ENCODE results near the gene LBX2.

The LBX2 gene, protein sequence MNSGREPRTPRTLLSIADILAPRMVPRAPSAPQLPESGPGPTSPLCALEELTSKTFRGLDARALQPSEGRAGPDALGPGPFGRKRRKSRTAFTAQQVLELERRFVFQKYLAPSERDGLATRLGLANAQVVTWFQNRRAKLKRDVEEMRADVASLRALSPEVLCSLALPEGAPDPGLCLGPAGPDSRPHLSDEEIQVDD

GRCh38 chr2:74499267-74499939 is at the start of gene LBX2:
Gene LBX2, minus strand, starts transcription at chr2:74499603. Its CDS starts 66 bp downstream, at chr2:74499537.
- peak within 1 kb of the TSS; percentile 20 for H3K4me3 ChIP-seq (ENCODE audit: low read depth, low read length)

DNA sequence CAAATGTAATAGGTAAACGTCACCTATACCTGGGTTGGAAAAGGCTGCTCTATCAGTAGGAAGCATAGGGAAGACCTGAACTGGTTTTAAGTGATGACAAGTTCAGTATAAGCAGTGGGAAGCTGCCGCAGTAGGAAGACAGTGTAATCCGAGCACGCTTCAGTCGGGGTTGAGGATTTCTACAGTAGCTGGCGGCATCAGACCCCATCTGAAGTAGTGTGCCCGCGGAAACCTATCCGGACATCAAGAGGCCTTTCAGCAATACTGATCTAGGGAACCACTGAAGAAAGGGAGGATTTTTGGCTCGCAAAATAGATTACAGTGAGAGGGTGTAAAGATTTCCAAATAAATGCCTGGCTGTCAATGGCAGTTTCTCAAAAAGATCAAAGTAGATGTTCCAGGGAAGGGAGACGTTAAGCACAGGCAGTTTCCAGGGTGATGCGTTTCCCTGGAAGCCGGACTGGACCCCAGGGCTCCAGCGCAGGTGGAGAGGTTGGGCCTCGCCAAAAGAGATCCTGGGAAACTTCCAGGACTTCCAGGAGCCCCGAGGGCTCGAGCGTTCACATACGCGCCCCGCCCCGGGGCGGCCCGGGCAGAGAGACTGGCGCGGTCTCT is 49.0 kb upstream of the LBX2 start:
- peak overlapping the region; percentile 69 for H3K4me3 ChIP-seq (ENCODE audit: low read depth, low read length)

- no peak overlapping the region for H3K4me3 ChIP-seq (ENCODE audit: low read depth, low read length)
Observed at GRCh38 chr2:74546004-74546403, 46.6 kb upstream of the LBX2 start.

DNA sequence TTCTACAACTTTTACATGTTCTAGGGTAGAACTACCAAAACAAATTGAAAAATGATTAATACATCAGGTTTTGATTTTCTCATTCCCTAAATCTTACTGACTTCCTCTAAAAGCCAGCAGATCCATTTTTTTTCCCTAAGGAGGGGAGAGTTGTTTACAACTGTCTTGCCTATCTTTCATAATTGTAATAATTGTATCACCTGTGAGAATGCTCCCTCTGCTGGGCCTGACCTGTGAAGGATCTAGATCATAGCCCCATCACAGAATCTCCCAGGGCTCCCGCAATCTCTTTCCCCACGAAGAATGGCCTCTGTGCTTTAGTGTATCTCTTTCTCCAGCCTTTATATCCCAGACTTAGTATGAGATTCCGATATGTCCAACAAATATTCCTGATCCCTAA is 45.2 kb upstream of the LBX2 start:
- H3K4me3 ChIP-seq (ENCODE audit: low read depth, low read length): no peak overlapping the region

GRCh38 chr2:74542978-74543377 is 43.6 kb upstream of the LBX2 start:
- no peak overlapping the region for H3K4me3 ChIP-seq (ENCODE audit: low read depth, low read length)

DNA sequence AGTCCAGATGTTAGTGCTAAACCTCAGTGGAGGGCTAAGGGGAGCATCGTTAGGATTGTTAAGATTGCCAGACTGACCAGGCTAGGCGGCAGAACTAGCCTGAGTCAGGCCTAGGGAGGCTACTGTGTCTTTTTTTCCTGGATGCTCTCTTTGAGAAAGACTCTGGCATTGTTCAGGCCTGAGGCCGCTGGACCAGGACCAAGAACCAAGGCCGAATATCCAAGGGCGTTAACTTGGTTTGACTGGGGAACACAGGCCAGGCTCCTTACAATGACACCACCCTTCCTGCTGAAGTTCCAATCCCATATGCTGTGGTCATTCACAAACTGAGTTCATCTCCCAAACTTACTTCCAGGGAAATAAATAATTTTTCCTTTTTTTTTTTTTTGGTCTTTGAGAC is 40.9 kb upstream of the LBX2 start:
- no peak overlapping the region for H3K4me3 ChIP-seq (ENCODE audit: low read depth, low read length)

- H3K4me3 ChIP-seq (ENCODE audit: low read depth, low read length): no peak overlapping the region
Observed at GRCh38 chr2:74538881-74539339, 39.5 kb upstream of the LBX2 start.

- no peak overlapping the region for H3K4me3 ChIP-seq (ENCODE audit: low read depth, low read length)
Observed at GRCh38 chr2:74537140-74537539, 37.7 kb upstream of the LBX2 start.

DNA sequence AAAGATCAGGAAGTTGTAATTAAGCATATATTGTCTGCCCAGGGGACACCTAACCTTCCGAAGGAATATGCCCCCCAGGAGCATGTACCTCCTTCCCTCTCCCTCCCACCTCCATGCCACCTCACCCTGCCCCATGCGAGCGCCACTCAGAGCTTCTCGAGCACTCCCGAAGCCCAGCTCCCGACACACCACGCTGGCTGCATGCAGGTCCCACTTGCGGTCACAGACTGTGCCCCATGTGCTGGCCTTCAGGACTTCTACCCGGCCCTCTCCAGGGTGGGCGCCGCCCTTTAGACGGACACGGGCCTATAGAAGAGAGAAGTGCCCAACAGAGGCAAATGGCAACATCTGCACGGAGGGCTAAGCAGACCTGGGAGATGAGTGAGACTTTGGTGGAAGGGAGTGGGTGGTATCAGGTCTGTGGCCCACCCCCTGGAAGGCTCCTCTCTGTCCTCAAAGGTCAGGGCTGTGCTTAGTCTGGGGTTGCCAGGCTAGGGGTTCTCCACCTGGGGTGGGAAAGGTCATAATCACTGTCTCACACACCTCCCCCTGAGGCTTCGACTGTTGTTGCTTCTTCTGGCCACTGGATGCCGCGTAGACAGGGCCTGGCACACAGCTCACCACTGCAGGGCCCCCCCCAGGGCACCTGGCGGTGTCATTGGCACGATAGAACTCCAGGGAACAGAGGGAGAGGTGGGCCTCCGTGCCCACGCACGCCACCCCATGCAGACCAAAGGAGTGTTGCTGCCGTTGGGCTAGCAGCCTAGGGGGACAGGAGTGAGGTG is 37.0 kb upstream of the LBX2 start:
- H3K4me3 ChIP-seq (ENCODE audit: low read depth, low read length): no peak overlapping the region

DNA sequence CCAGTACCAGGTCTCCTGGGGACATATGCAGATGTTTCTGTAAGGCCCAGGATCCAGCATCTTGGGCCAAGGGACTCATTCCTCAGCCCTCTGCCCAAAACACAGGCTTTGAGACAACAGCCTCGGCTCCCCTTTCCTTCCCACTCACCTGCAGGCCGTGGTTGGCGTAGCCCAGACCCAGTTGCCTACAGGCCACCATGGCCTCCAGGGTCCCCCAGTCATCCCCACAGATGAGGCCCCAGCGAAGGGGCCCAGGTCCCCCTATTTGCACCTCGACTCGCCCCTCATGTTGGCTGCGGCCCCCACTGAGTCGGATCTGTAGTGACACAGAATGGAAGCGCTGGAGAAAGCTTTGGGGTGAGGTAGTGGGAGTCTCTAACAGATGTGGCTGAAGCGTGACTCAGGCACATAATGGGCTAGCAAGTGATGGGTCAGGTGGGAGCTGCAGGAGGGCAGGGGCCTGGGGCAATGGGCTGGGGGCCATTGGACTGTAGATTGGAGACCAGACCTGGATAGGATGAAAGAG is 36.1 kb upstream of the LBX2 start:
- H3K4me3 ChIP-seq (ENCODE audit: low read depth, low read length): no peak overlapping the region

DNA sequence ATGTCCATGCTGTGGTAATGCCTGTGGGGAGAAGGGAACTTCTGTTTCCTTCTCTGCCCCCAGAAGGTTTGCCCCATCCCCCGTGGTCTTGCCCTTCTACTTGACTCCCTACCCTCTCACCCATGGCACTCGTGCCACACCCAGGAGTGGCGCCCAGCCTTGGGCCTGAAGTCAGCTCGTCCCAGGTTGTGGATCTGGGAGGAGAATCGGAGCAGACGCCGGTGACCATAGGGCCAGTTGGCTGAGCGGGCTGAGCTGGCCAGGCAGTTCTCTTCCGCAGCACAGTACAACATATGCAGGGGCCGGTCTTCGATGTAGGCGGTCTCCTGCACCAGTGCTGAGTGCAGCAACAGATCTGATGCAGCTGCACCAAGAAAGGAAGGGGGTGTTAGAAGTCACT is 35.0 kb upstream of the LBX2 start:
- no peak overlapping the region for H3K4me3 ChIP-seq (ENCODE audit: low read depth, low read length)

DNA sequence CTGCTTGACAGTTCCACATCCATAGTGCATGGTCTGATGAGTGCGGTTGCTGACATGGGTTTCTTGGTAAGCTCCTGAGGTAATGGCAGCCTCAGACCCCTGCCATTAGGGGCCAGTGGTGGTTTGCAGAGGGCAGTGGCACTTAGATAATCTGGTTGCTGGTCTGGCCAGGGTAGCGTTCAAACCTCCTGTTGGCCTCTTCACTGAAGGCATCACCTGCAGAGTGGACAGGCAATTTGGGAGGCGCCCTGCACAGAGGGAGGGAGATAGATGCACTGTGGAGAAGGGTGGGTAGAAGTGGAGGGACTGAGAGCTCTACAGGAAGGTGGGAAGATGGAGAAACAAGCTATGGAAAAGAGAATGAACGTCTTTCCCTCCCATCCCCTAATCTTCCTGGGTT is 34.1 kb upstream of the LBX2 start:
- no peak overlapping the region for H3K4me3 ChIP-seq (ENCODE audit: low read depth, low read length)

DNA sequence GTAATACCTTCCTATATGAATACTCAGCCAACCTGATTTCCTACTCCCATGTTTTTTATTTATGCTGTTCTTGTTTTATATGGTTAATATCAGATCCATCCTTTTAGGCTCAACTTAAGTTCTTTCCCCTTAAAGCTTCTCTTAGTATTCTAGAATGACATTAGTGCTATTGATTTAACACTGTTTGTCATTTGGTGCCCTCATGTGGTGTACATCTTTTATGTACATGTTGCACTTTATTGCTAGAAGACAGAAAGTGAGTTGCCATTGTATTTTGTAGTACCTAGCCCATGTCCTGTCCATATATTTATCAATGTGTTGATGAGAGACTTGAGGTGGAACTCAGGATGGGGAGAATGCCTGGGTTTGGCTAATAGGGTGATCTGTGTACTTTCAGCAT is 32.8 kb upstream of the LBX2 start:
- no peak overlapping the region for H3K4me3 ChIP-seq (ENCODE audit: low read depth, low read length)

DNA sequence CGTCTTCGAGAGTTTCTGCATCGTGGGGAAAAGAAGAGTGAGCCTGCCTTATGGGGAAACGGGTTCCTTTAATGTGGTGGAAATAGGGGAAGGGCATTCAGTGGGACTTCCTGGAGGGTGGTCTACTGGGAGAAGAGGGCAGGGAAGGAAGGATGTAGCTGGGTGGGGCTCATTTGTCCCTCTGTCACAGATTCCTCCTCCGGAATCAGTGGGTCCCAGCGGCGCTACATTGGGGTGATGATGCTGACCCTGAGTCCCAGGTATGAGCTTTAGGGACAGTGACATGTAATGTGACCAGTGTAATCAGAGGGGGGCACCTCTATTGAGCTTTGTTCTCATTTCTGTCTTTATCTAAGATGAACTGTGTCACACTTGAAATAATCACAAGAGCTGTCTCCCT is 32.3 kb upstream of the LBX2 start:
- no peak overlapping the region for H3K4me3 ChIP-seq (ENCODE audit: low read depth, low read length)

- H3K4me3 ChIP-seq (ENCODE audit: low read depth, low read length): peak overlapping the region; percentile 98
Observed at GRCh38 chr2:74530239-74531187, 31.1 kb upstream of the LBX2 start.

DNA sequence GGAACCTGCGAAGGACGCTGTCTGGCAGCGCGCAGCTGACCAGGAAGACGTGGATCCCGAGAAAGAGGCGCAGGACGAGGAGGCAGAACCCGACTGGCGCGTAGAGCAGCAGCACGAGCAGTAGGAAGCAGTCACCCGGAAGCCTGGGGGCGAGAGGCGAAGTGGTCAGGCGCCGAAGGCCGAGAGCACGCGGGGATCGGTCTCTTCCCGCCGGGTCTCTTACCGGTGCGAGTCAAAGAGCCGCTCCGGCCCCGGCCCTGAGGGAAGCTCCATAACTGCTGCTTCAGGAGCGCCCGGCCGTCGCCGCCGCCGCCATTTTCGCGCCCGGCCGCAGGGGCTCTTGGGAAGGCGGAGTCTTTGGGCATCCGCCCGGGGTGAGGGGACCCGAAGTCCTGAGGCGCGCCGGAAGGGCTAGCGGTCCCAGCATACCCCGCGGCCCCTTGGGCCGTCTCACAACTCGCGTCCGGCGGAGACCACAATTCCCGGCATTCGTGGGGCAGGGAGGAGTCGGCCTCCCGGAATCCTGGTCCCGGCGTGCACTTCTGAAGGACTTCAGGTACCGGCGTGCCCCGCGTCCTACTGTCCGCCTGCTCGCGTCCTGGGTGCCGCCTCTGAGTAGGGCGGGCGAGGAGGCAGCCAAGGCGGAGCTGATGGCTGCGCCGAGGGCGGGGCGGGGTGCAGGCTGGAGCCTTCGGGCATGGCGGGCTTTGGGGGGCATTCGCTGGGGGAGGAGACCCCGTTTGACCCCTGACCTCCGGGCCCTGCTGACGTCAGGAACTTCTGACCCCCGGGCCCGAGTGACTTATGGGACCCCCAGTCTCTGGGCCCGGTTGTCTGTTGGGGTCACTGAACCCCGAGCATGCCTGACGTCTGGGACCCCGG is 30.2 kb upstream of the LBX2 start, which contains the start of the genes AUP1 and HTRA2:
AUP1 (minus strand) TSS at position 350 of the 882 bp plus-strand sequence; CDS start at position 273, 77 bp downstream.
HTRA2 (plus strand) TSS at position 577 of the 882 bp plus-strand sequence; CDS start at position 651, 74 bp downstream.
- peak within 1 kb of the TSS; percentile 98 for H3K4me3 ChIP-seq (ENCODE audit: low read depth, low read length)

GRCh38 chr2:74528600-74529356 is 29.4 kb upstream of the LBX2 start:
- peak overlapping the region; percentile 98 for H3K4me3 ChIP-seq (ENCODE audit: low read depth, low read length)

DNA sequence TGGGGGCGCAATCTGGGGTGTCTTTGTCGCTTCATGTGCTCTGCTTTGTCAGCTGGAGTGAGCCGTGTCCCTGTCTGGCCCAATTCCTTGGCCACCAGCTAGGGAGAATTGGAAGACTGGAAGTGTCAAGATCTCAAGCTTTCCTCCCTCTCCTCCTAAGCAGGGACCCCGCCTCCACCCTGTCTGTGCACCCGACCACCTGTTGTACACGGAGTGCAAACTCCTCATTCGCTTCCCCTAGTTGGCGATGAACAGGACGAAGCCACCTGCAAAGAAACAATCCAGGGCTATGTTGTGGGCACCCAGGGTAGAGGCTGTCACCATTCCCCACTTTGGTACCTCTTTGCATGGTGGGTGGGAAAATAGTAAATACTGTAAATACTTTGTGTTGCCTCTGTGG is 28.3 kb upstream of the LBX2 start:
- H3K4me3 ChIP-seq (ENCODE audit: low read depth, low read length): no peak overlapping the region
